Parathyroid adenoma (tissue), 2 donors: ENCODE data around the gene MORN4.
"Not testable (repeated sequence)": the region's sequence is repeated elsewhere in the genome, so short reads cannot be mapped to it uniquely, and the experiment has no call there.

Experiments used
- H2AFZ ChIP-seq: fragments of 300-600 bp; sonication (generic); one replicate; pipeline ENCODE4 v1.7.0; 2017; ENCODE audit warnings: antibody characterized with exemption, mild to moderate bottlenecking
- H3K27ac ChIP-seq: fragments of 300-600 bp; sonication (generic); one replicate; pipeline ENCODE4 v1.7.0; 2017
- H3K27me3 ChIP-seq: fragments of 300-600 bp; sonication (generic); one replicate; pipeline ENCODE4 v1.7.0; 2017; ENCODE audit warnings: low read length; ENCODE audit not compliant: control insufficient read depth, insufficient read depth
- H3K36me3 ChIP-seq: fragments of 300-600 bp; sonication (generic); one replicate; pipeline ENCODE4 v1.7.0; 2017; ENCODE audit warnings: low read length; ENCODE audit not compliant: control insufficient read depth, insufficient read depth
- H3K4me1 ChIP-seq: fragments of 300-600 bp; sonication (generic); one replicate; pipeline ENCODE4 v1.7.0; 2017; ENCODE audit warnings: control low read depth
- H3K4me2 ChIP-seq: fragments of 300-600 bp; sonication (generic); one replicate; pipeline ENCODE4 v1.7.0; 2017; ENCODE audit warnings: low read length
- H3K4me3 ChIP-seq: fragments of 300-600 bp; sonication (generic); one replicate; pipeline ENCODE4 v1.7.0; 2017; ENCODE audit warnings: low read depth, low read length
- H3K79me2 ChIP-seq: fragments of 300-600 bp; sonication (generic); one replicate; pipeline ENCODE4 v1.7.0; 2017; ENCODE audit warnings: control low read depth
- H3K9ac ChIP-seq: fragments of 300-600 bp; sonication (generic); one replicate; pipeline ENCODE4 v1.7.0; 2017; ENCODE audit warnings: mild to moderate bottlenecking
- H3K9me3 ChIP-seq: fragments of 300-600 bp; sonication (generic); one replicate; pipeline ENCODE4 v1.7.0; 2017; ENCODE audit warnings: low read length; ENCODE audit not compliant: control insufficient read depth
- TF ChIP-seq, protein P1 (sequence below): fragments of 300-600 bp; sonication (generic); IDR thresholded peaks from one replicate; pipeline ENCODE4 v1.7.0; 2017; ENCODE audit warnings: antibody characterized with exemption, mild to moderate bottlenecking
- donor health status: primary hyperparathyroidism.

Gene MORN4

DNA sequence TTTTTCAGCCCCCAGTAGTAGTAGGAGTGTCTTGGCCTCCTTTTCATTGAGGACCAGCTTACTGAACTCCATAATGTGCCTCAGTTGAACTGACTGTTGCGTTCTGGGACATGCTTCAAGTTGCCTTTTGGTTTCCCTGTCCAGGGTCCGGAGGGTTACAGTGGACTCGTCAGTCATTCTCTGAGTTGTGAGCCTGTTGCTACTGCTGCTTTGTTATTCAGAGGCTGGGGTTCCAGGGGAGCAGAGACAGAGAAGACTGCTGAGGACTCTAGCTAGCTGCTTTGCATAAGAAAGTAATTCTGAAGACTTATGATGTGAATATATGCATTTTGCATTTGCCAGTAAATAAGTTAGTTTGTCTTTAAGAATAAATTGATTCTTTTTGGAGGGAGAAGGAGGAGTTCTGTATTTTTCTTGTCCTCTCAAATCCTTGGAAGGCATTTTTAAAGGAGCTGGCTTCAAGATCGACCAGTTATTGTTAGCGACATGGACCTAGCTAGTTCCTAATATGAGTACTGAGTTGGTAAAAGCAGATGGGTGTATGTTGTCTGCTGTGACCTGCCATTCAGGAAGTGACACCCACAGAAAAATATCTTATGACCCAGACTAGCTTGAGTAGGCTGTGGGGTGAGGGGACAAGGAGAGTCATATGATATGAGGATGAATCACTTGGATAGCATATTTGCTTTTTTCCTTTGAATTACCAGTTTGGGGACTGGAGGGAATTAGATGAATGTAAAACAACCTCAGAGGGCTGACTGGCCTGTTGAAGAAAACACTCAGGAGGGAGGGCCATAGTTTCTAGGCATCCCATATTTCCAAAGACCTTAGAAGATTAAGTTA is 15.5 kb upstream of the MORN4 start:
- Histone ChIP-seq H3K27me3 (no peaks in the 10 kb centered on the region), H3K36me3 (no peaks in the 10 kb centered on the region), H3K27ac (no peak overlapping the region), H3K79me2 (peaks cover 21% of the 10 kb centered on the region), H3K9me3 (no peaks in the 10 kb centered on the region), H3K4me2 (no peak overlapping the region), H2AFZ (no peak overlapping the region), H3K4me1 (peaks cover 4% of the 10 kb centered on the region), H3K4me3 (no peak overlapping the region), H3K9ac (no peak overlapping the region)
- TF ChIP-seq, protein P1, sequence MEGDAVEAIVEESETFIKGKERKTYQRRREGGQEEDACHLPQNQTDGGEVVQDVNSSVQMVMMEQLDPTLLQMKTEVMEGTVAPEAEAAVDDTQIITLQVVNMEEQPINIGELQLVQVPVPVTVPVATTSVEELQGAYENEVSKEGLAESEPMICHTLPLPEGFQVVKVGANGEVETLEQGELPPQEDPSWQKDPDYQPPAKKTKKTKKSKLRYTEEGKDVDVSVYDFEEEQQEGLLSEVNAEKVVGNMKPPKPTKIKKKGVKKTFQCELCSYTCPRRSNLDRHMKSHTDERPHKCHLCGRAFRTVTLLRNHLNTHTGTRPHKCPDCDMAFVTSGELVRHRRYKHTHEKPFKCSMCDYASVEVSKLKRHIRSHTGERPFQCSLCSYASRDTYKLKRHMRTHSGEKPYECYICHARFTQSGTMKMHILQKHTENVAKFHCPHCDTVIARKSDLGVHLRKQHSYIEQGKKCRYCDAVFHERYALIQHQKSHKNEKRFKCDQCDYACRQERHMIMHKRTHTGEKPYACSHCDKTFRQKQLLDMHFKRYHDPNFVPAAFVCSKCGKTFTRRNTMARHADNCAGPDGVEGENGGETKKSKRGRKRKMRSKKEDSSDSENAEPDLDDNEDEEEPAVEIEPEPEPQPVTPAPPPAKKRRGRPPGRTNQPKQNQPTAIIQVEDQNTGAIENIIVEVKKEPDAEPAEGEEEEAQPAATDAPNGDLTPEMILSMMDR: no peak

DNA sequence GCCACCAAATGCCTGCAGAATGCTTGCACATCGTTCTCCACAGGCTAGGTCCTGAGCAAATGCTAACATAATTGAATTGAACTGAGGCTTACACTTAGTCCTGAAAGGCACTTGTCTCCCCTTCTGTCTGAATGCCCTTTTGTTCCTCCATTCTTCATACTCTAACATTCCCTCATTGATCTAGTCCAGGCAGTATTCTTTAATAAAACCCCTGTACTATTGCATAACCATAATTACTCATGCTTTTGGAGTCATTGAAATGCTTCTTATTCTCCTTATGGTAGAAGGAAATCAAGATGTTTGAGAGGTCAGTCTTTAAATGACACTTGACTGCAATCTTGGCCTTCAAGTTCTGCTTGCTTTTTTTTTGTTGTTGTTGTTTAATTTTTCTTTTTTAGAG is 14.3 kb upstream of the MORN4 start:
- peaks cover 8% of the 10 kb centered on the region for H3K4me1 ChIP-seq
- peaks cover 31% of the 10 kb centered on the region for H3K79me2 ChIP-seq
- TF ChIP-seq, protein P1: no peak
- H3K27me3 ChIP-seq: no peaks in the 10 kb centered on the region
- H3K9me3 ChIP-seq: no peaks in the 10 kb centered on the region
- no peak overlapping the region for H3K9ac ChIP-seq
- H2AFZ ChIP-seq: no peak overlapping the region
- no peaks in the 10 kb centered on the region for H3K36me3 ChIP-seq
- H3K4me2 ChIP-seq: no peak overlapping the region
- no peak overlapping the region for H3K4me3 ChIP-seq
- no peak overlapping the region for H3K27ac ChIP-seq

DNA sequence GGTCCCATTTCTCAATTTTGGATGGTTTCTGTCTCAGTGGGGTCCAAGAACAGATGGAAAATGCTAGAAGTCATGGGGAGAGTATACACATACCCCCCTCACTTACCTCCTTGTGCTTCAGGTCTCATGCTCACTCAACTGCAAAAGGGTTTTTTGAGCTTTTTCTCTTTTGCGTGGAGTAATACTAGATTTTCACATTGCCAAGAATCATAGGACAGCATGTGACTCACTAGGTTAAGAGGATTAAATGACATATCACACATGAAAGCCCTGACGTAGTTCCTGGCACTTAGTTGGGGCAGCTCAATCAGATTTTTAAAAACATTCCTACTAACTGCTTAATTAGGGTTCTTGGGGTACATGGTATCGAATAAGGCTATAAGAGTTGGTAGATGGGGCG is 11.6 kb upstream of the MORN4 start:
- Histone ChIP-seq H3K9ac (no peak overlapping the region), H3K4me3 (no peak overlapping the region), H3K4me2 (no peak overlapping the region), H3K4me1 (peaks cover 14% of the 10 kb centered on the region), H2AFZ (no peak overlapping the region), H3K36me3 (no peaks in the 10 kb centered on the region), H3K27me3 (no peaks in the 10 kb centered on the region), H3K27ac (no peak overlapping the region), H3K79me2 (peaks cover 34% of the 10 kb centered on the region), H3K9me3 (no peaks in the 10 kb centered on the region)
- TF ChIP-seq, protein P1: no peak

DNA sequence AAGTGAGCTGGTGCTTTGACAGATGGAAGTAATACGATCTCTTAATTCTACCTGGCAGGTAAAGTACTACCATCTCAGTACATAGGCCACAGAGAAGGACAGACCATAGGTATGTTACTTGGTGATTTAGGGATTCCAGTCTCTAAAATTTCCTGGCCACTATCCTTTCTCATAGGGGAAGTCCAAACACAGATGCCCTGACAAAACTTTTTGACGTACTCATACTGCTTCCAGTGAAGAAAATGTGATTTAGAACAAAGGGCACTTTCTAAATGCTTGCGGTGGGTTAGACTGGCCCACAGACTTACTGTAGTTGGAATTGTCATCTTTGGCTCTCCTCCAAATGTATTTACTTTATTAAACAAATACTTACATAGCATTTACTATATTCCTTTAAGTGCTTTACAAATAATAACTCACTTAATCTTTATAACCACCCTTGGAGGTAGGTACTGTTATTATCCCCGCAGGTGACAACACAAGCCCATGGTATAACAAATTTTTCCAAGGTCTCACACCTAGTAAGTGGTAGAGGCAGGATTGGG is 10.2 kb upstream of the MORN4 start:
- Histone ChIP-seq H3K27ac (no peak overlapping the region), H3K36me3 (no peaks in the 10 kb centered on the region)

DNA sequence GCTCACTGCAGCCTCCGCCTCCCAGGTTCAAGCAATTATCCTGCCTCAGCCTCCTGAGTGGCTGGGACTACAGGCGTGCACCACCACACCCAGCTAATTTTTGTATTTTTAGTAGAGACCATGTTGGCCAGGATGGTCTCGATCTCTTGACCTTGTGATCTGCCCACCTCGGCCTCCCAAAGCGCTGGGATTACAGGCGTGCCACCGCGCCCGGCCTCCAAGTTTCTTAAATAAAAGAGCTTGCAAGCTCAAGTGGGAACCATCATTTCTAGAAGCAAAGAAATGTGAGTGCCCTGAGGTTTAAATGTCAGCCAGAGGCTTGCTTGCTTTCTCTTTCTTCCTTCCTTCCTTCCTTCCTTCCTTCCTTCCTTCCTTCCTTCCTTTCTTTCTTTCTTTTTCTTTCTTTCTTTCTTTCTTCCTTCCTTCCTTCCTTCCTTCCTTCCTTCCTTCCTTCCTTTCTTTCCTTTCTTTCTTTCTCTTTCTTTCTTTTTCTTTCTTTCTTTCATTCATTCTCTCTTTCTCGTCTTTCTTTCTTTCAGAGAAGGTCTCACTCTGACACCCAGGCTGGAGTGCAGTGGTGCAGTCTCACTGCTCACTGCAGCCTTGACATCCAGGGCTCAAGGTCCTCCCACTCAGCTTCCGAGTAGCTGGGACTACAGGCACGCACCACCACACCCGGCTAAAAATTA is 9.3 kb upstream of the MORN4 start:
- Histone ChIP-seq H3K4me1 (peaks cover 10% of the 10 kb centered on the region), H3K79me2 (peaks cover 34% of the 10 kb centered on the region)
- H2AFZ ChIP-seq, H3K4me2 ChIP-seq, H3K9me3 ChIP-seq, H3K27me3 ChIP-seq, H3K27ac ChIP-seq, H3K9ac ChIP-seq, H3K4me3 ChIP-seq, H3K36me3 ChIP-seq: not testable (repeated sequence)

More for the DNA sequence above, 10.2 kb upstream of the MORN4 start:
- TF ChIP-seq, protein P1: no peak
- Histone ChIP-seq H3K4me3 (no peak overlapping the region), H2AFZ (no peak overlapping the region), H3K79me2 (peaks cover 34% of the 10 kb centered on the region), H3K4me1 (peaks cover 10% of the 10 kb centered on the region), H3K27me3 (no peaks in the 10 kb centered on the region), H3K9me3 (no peaks in the 10 kb centered on the region), H3K9ac (no peak overlapping the region), H3K4me2 (no peak overlapping the region)
